G401.6 (cell line): ENCODE measurements around the gene LONP2.
"Not testable (repeated sequence)": the region's sequence is repeated elsewhere in the genome, so short reads cannot be mapped to it uniquely, and the experiment has no call there.

Source experiments
- FAIRE-seq: peaks from 2 replicates; lab custom pipeline; 2012; peaks lifted over from hg19 to GRCh38; lab: Jason Lieb, UNC

Gene LONP2

GRCh38 chr16:48369765-48370164, 125.7 kb downstream of the LONP2 start:
- no peak for FAIRE-seq

- FAIRE-seq = no peak
Observed at GRCh38 chr16:48370229-48370628, 126.1 kb downstream of the LONP2 start.

GRCh38 chr16:48370668-48371392, 126.7 kb downstream of the LONP2 start:
- FAIRE-seq = not testable (repeated sequence)

- no peak for FAIRE-seq
Observed at GRCh38 chr16:48371393-48371780, 127.3 kb downstream of the LONP2 start.

- FAIRE-seq = no peak
Observed at GRCh38 chr16:48372744-48373143, 128.6 kb downstream of the LONP2 start.

- no peak for FAIRE-seq
Observed at GRCh38 chr16:48373258-48374029, 129.3 kb downstream of the LONP2 start.

- FAIRE-seq = no peak
Observed at GRCh38 chr16:48374255-48374654, 130.2 kb downstream of the LONP2 start.

- FAIRE-seq = not testable (repeated sequence)
Observed at GRCh38 chr16:48377301-48377700, 133.2 kb downstream of the LONP2 start.

GRCh38 chr16:48378276-48378675, 134.2 kb downstream of the LONP2 start:
- FAIRE-seq = no peak

GRCh38 chr16:48378836-48379235, 134.7 kb downstream of the LONP2 start:
- no peak for FAIRE-seq

- FAIRE-seq = no peak
Observed at GRCh38 chr16:48381201-48381600, 137.1 kb downstream of the LONP2 start.

- FAIRE-seq = no peak
Observed at GRCh38 chr16:48382131-48382530, 138.0 kb downstream of the LONP2 start.

- FAIRE-seq = no peak
Observed at GRCh38 chr16:48383009-48383876, 139.1 kb downstream of the LONP2 start.

- no peak for FAIRE-seq
Observed at GRCh38 chr16:48383877-48384519, 139.9 kb downstream of the LONP2 start.

- no peak for FAIRE-seq
Observed at GRCh38 chr16:48384520-48385252, 140.6 kb downstream of the LONP2 start.

GRCh38 chr16:48385253-48386150, 141.4 kb downstream of the LONP2 start, which contains the start of gene SIAH1:
Gene SIAH1 (minus strand): TSS chr16:48385413. CDS start chr16:48362428, 22,985 bp downstream.
- peak; percentile 36 for FAIRE-seq

- FAIRE-seq = no peak
Observed at GRCh38 chr16:48386559-48387312, 142.6 kb downstream of the LONP2 start.

GRCh38 chr16:48392407-48392806, 148.3 kb downstream of the LONP2 start:
- no peak for FAIRE-seq
